22Rv1 (cell line): ENCODE data around the gene SLC15A5.

Experiments used
- H3K27ac ChIP-seq: fragments of 450-650 bp; 2 replicates; pipeline ENCODE4 v1.5.1; 2017
- ZFX ChIP-seq: fragments of 450-650 bp; IDR thresholded peaks from 2 replicates; pipeline ENCODE4 v1.6.1; 2017; ENCODE audit warnings: antibody characterized with exemption, borderline replicate concordance
- TF ChIP-seq, protein P1 (sequence below): fragments of 450-650 bp; IDR thresholded peaks from 2 replicates; pipeline ENCODE4 v1.5.1; 2017; ENCODE audit warnings: mild to moderate bottlenecking

Gene SLC15A5

GRCh38 chr12:16189849-16190248 lies 87.6 kb downstream of the SLC15A5 start:
- TF ChIP-seq, protein P1, sequence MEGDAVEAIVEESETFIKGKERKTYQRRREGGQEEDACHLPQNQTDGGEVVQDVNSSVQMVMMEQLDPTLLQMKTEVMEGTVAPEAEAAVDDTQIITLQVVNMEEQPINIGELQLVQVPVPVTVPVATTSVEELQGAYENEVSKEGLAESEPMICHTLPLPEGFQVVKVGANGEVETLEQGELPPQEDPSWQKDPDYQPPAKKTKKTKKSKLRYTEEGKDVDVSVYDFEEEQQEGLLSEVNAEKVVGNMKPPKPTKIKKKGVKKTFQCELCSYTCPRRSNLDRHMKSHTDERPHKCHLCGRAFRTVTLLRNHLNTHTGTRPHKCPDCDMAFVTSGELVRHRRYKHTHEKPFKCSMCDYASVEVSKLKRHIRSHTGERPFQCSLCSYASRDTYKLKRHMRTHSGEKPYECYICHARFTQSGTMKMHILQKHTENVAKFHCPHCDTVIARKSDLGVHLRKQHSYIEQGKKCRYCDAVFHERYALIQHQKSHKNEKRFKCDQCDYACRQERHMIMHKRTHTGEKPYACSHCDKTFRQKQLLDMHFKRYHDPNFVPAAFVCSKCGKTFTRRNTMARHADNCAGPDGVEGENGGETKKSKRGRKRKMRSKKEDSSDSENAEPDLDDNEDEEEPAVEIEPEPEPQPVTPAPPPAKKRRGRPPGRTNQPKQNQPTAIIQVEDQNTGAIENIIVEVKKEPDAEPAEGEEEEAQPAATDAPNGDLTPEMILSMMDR, result peak; percentile 85
- TF ChIP-seq ZFX, result no peak
- no peak overlapping the region for H3K27ac ChIP-seq

GRCh38 chr12:16187660-16188059 lies 89.8 kb downstream of the SLC15A5 start:
- TF ChIP-seq, protein P1, result no peak
- TF ChIP-seq ZFX, result no peak

GRCh38 chr12:16184681-16185080 lies 92.8 kb downstream of the SLC15A5 start:
- no peak overlapping the region for H3K27ac ChIP-seq
- TF ChIP-seq, protein P1, result no peak
- no peak for TF ChIP-seq ZFX

More at GRCh38 chr12:16187660-16188059, 89.8 kb downstream of the SLC15A5 start:
- no peak overlapping the region for H3K27ac ChIP-seq

DNA sequence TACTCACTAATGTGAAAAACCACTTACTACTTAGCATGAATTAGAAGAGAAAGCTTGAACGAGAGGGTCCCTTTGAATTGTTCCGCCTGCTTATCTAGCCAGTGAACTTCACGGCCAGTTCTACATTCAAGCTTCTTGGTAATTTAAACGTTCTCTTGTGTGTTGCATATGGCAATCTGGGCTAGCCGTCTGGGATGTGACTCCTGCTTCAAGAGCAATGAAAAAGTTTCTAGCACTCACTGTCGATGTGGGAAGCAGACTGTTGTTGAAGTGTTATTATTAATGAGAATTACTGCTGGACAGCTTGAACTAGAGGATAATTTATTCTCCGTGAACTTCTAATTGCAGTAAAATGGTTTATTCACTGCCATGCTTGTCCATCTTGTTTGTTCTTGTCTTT lies 93.9 kb downstream of the SLC15A5 start:
- no peak overlapping the region for H3K27ac ChIP-seq
- no peak for TF ChIP-seq ZFX
- TF ChIP-seq, protein P1, result no peak

GRCh38 chr12:16175840-16176239 lies 101.6 kb downstream of the SLC15A5 start:
- TF ChIP-seq, protein P1, result no peak
- TF ChIP-seq ZFX, result no peak

GRCh38 chr12:16174282-16174681 lies 103.2 kb downstream of the SLC15A5 start:
- TF ChIP-seq, protein P1, result no peak
- TF ChIP-seq ZFX, result no peak
- H3K27ac ChIP-seq, result no peak overlapping the region

More at GRCh38 chr12:16175840-16176239, 101.6 kb downstream of the SLC15A5 start:
- H3K27ac ChIP-seq, result no peak overlapping the region

GRCh38 chr12:16171348-16171747 lies 106.1 kb downstream of the SLC15A5 start:
- TF ChIP-seq ZFX, result no peak
- TF ChIP-seq, protein P1, result no peak

More at GRCh38 chr12:16171348-16171747, 106.1 kb downstream of the SLC15A5 start:
- H3K27ac ChIP-seq, result no peak overlapping the region
